HFF-Myc (cell line): ENCODE results near the gene ALPP.

Experiments
- DNase-seq: peaks from one replicate; pipeline ENCODE4 v3.0.0-alpha.2; 2011; ENCODE audit warnings: low read depth; ENCODE audit errors: extremely low read depth
- H3K4me3 ChIP-seq: replicated peaks from 2 replicates; pipeline ENCODE4 v1.5.1; 2011; ENCODE audit warnings: low read depth, mild to moderate bottlenecking, control low read depth, low read length
- TF ChIP-seq, protein P1 (sequence below): IDR thresholded peaks from 2 replicates; pipeline ENCODE4 v1.5.1; 2012; ENCODE audit warnings: mild to moderate bottlenecking, low read depth, low read length, control low read depth; ENCODE audit errors: missing control alignments

The ALPP gene

DNA sequence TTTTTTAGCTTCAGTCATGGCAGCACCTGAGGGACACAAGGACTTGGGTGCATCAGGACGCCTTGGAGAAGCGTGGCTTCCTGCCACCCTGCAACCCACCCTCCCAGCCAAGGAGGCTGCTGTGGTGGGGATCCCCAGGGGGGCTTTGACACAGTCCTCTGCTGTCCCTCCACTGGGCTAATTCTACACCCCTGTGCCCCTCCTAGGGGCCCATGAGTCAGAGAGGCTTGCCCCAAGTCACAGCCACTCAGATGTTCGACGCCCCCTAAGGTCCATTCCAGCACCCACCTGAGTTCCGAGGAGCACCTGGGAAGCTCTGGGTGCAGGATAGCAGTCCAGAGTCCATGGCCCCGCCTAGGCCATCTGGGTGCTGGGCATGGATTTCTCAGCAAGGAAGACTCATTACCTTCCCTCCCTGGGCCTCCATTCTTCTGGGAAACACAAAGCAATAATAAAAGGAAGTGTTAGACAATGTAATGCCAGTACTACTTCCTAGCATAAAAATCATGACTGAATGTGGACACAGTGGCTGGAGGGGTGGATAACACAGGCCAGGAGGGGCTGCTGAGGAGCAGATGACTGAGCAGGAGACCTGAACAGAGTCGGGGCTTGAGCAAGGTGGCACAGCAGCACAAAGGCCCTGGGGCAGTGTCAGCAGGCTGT, 31.8 kb downstream of the ALPP start:
- no peak for DNase-seq
- TF ChIP-seq, protein P1, sequence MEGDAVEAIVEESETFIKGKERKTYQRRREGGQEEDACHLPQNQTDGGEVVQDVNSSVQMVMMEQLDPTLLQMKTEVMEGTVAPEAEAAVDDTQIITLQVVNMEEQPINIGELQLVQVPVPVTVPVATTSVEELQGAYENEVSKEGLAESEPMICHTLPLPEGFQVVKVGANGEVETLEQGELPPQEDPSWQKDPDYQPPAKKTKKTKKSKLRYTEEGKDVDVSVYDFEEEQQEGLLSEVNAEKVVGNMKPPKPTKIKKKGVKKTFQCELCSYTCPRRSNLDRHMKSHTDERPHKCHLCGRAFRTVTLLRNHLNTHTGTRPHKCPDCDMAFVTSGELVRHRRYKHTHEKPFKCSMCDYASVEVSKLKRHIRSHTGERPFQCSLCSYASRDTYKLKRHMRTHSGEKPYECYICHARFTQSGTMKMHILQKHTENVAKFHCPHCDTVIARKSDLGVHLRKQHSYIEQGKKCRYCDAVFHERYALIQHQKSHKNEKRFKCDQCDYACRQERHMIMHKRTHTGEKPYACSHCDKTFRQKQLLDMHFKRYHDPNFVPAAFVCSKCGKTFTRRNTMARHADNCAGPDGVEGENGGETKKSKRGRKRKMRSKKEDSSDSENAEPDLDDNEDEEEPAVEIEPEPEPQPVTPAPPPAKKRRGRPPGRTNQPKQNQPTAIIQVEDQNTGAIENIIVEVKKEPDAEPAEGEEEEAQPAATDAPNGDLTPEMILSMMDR = no peak
- H3K4me3 ChIP-seq = no peak overlapping the region

DNA sequence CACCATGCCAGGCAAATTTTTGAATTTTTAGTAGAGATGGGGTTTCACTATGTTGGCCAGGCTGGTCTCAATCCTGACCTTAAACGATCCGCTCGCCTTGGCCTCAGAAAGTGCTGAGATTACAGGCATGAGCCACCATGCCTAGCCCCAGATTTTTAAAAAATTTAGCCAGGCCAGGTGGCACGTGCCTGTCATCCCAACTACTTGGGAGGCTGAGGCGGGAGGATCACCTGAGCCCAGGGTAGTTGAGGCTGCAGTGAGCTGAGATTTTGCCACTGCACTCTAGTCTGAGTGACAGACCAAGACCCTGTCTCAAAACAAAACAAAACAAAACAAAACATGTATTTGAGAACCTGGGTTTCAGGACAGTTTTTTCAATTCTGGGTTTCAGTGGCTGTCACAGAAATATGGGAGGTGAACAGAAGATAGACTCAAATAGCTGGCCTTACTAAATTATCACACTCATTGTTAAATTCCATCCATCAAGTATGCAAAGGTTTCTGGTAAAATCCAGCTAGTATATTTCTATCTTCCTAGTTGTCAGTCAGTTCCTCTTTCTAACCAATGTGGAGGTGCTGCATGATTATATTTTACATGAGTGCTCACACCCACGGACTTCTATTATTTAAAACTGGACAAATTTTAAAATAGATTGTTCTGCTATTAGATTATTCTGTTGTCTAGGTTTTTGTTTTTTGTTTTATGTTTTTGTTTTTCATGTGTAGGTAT, 33.5 kb downstream of the ALPP start:
- H3K4me3 ChIP-seq = no peak overlapping the region
- no peak for DNase-seq
- TF ChIP-seq, protein P1 = no peak

DNA sequence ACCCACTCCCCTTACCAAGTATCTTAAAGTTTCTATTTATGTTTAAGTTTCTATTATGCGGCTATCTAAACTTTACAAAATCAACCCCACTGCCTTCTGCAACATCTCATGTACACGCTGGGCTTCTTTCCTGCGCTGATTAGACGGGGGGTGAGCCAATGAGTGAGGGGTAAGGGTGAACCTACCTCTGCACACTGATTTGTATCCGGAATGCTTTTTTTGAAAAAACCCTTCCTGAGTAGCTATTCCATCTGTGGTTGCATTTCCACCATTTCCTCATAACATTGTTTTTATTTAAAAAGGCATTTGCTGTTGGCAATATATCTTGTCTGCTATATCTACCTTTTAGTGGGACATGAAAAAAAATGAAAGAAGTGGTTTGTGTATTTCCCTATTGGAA, 34.4 kb downstream of the ALPP start:
- no peak for DNase-seq
- H3K4me3 ChIP-seq = no peak overlapping the region
- TF ChIP-seq, protein P1 = no peak

DNA sequence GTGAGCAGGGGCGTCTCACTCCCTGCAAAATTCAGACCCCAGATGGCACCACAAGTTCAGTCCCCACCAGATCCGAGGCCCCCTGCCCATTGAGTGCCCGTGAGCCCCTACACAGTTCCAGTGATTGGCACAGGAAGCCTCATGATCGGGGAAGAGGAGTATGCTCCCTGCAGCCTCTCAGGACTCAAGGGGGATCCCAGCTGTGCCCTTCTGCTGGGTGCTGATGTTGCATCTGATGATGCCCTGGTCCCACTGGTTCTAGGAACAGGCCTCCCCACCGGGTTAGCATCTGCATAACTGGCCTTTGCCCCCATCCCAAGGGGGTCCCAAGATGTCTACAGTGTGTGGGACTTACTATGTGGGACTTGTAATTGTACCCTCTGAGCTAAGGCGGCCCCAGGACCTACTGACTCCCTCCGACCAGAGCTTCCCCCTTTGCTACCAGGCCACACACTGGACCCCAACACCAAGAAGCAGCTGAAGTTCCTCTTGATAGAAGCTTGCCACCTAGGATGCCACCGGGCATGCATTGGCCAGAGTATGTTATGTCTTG, 36.7 kb downstream of the ALPP start:
- TF ChIP-seq, protein P1 = no peak
- DNase-seq = no peak
- H3K4me3 ChIP-seq = no peak overlapping the region

GRCh38 chr2:232415736-232416520, 37.4 kb downstream of the ALPP start:
- H3K4me3 ChIP-seq = no peak overlapping the region
- TF ChIP-seq, protein P1 = no peak
- DNase-seq = no peak

DNA sequence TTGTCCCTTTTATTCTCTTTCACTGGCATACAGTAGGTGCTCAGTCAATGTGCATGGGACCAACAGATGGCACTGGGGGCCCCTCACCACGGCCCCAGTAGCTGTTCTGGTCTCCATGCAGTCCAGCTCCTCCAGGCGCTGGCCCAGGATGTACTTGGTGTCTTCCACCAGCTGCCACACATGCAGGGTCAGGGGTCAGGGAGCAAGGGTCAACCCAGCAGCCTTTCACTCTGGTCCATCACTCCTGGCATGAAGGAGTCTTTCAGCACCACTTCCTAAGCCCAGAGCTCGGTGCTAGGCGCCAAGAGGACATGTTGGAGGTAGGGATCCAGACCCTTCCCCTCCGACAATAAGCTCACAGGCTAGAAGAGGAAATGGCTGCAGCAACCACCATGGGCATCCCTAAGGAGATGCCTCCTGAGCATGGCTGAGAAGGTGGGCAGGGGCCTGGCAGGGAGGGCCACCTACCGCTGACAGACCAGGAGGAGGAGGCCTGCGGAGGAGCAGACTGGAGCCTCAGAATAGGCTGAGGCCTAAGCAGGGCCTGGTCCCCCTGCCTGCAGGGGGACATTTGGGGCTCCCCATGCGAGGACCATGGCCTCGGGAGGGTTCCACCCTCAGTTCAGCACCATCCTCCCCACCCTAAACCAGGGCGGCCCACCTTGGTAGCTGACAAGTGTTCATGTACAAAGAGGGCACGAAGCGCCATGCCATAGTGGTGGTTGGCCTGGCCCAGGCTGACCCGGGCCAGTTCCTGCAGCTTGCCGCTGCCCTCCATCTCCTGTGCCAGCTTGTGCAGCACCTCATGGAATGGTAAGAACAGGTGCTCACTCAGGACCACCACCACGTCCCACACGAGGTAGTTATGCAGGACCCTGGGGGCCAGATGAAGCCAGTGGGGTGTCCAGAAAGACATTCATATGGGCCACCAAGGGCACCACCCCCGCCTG, 38.2 kb downstream of the ALPP start:
- no peak overlapping the region for H3K4me3 ChIP-seq
- no peak for DNase-seq
- TF ChIP-seq, protein P1 = no peak
